ENCODE results near the gene KLHDC7B.

- TF ChIP-seq, protein P1, sequence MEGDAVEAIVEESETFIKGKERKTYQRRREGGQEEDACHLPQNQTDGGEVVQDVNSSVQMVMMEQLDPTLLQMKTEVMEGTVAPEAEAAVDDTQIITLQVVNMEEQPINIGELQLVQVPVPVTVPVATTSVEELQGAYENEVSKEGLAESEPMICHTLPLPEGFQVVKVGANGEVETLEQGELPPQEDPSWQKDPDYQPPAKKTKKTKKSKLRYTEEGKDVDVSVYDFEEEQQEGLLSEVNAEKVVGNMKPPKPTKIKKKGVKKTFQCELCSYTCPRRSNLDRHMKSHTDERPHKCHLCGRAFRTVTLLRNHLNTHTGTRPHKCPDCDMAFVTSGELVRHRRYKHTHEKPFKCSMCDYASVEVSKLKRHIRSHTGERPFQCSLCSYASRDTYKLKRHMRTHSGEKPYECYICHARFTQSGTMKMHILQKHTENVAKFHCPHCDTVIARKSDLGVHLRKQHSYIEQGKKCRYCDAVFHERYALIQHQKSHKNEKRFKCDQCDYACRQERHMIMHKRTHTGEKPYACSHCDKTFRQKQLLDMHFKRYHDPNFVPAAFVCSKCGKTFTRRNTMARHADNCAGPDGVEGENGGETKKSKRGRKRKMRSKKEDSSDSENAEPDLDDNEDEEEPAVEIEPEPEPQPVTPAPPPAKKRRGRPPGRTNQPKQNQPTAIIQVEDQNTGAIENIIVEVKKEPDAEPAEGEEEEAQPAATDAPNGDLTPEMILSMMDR (IDR thresholded peaks at IDR 0.05; ENCODE audit: insufficient read depth, low read depth, low read length), result no peak
- peak; percentile 77 for TF ChIP-seq EZH2 (IDR thresholded peaks at IDR 0.05; ENCODE audit: insufficient read depth, low read length)
Observed at GRCh38 chr22:50548040-50548920, 2.6 kb downstream of the KLHDC7B start.

Measured in astrocyte (in vitro differentiated cells and primary cell).